Retinal pigment epithelial cell (primary cell): Measurements from ENCODE around the gene RIPOR2.

Experiments
- DNase-seq: peaks from one replicate; pipeline ENCODE4 v3.0.0-alpha.2; 2010; ENCODE audit warnings: low read depth
- H3K4me3 ChIP-seq: 2 replicates; pipeline ENCODE4 v1.5.1; 2011; ENCODE audit warnings: mild to moderate bottlenecking, low read length, control low read depth, moderate library complexity
- TF ChIP-seq, protein P1 (sequence below): conservative IDR thresholded peaks from 2 replicates; pipeline ENCODE4 v1.5.1; 2011; ENCODE audit warnings: low read depth, low read length, control low read depth, inconsistent platforms

The RIPOR2 gene

GRCh38 chr6:24795106-24795505 lies 140.7 kb downstream of the RIPOR2 start:
- no peak for DNase-seq
- TF ChIP-seq, protein P1, sequence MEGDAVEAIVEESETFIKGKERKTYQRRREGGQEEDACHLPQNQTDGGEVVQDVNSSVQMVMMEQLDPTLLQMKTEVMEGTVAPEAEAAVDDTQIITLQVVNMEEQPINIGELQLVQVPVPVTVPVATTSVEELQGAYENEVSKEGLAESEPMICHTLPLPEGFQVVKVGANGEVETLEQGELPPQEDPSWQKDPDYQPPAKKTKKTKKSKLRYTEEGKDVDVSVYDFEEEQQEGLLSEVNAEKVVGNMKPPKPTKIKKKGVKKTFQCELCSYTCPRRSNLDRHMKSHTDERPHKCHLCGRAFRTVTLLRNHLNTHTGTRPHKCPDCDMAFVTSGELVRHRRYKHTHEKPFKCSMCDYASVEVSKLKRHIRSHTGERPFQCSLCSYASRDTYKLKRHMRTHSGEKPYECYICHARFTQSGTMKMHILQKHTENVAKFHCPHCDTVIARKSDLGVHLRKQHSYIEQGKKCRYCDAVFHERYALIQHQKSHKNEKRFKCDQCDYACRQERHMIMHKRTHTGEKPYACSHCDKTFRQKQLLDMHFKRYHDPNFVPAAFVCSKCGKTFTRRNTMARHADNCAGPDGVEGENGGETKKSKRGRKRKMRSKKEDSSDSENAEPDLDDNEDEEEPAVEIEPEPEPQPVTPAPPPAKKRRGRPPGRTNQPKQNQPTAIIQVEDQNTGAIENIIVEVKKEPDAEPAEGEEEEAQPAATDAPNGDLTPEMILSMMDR: no peak
- no peak overlapping the region for H3K4me3 ChIP-seq

DNA sequence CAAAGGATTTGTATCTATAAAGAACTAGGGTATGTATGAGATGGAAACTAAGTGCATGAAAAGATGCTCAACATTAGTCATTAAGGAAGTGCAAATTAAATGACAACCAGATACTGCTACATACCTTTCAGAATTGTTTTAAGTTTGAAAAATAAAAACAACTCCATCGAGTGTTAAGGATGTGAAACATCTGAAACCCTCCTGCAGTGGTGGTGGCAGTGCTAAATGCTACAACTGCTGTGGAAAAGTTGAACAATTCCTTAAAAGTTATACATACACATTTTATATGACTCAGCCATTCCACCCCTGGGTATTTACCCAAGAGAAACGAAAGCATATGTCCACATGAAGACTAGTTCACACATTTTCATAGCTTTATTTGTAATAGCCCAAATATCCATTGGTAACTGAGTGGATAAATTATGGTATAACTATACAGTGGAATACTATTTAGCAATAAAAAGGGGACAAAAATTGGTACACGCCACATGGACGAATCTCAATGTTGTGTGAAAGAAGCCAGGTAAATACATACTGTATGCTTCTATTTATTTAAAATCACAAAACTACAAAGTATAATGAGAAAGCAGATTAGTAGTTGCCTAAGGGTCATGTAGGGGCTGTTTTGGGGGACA lies 147.6 kb downstream of the RIPOR2 start:
- DNase-seq: no peak
- TF ChIP-seq, protein P1: no peak

DNA sequence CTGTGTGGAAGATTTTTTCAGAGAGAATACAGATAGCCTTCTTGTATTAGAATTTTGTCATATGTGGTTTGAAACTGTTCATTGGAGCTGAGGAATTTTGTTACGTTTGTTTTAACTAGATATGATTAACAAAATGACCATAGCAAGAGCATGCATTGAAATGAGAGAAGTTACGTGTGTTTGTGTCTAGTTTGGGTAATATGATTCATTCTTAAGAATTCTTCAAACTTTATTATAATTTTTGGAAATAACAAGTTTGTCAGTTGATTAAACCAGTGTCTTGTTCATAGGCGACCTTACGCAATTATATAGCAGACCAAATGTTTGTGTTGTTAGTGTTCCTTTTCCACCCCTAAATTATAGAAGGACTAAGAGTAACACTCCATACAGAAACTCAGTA lies 155.6 kb downstream of the RIPOR2 start:
- no peak overlapping the region for H3K4me3 ChIP-seq
- TF ChIP-seq, protein P1: no peak
- DNase-seq: no peak

More for the DNA sequence above, 147.6 kb downstream of the RIPOR2 start:
- no peak overlapping the region for H3K4me3 ChIP-seq

- H3K4me3 ChIP-seq: no peak overlapping the region
- no peak for DNase-seq
- TF ChIP-seq, protein P1: no peak
Observed at GRCh38 chr6:24779416-24780016, 156.2 kb downstream of the RIPOR2 start.

- TF ChIP-seq, protein P1: no peak
- DNase-seq: no peak
- no peak overlapping the region for H3K4me3 ChIP-seq
Observed at GRCh38 chr6:24778878-24779277, 156.9 kb downstream of the RIPOR2 start.

GRCh38 chr6:24778121-24778520 lies 157.6 kb downstream of the RIPOR2 start:
- no peak for DNase-seq
- TF ChIP-seq, protein P1: no peak
- H3K4me3 ChIP-seq: no peak overlapping the region

- TF ChIP-seq, protein P1: no peak
- no peak for DNase-seq
- peak overlapping the region; percentile 1 for H3K4me3 ChIP-seq
Observed at GRCh38 chr6:24777227-24777626, 158.5 kb downstream of the RIPOR2 start.
